Central memory CD8-positive, alpha-beta T cell (primary cell): ENCODE measurements around the gene MYH3.

Experiments
- ATAC-seq: fragments of 150-1000 bp; cut with Tn5 transposase; replicated peaks from 2 replicates; pipeline ENCODE4 v1.10.0; 2022; ENCODE audit warnings: mild to moderate bottlenecking, moderate FRiP score, moderate number of reproducible peaks; ENCODE audit not compliant: poor library complexity, severe bottlenecking; ENCODE audit errors: extremely low read depth
- DNase-seq, 2 donors: peaks; one replicate each; pipeline ENCODE4 v3.0.0; 2021; ENCODE audit warnings: low spot score in 2 of 2
- H3K27ac Mint-ChIP-seq: one replicate; pipeline ENCODE4 v1.8.0; 2022; ENCODE audit warnings: low read depth, mild to moderate bottlenecking, moderate library complexity, mixed read lengths
- H3K27me3 Mint-ChIP-seq: one replicate; pipeline ENCODE4 v1.8.0; 2022; ENCODE audit warnings: mixed read lengths
- H3K36me3 Mint-ChIP-seq: one replicate; pipeline ENCODE4 v1.8.0; 2022; ENCODE audit warnings: mild to moderate bottlenecking, moderate library complexity, mixed read lengths; ENCODE audit not compliant: insufficient read depth
- H3K4me1 Mint-ChIP-seq: one replicate; pipeline ENCODE4 v1.8.0; 2022; ENCODE audit warnings: mixed read lengths
- H3K4me3 Mint-ChIP-seq: one replicate; pipeline ENCODE4 v1.8.0; 2022; ENCODE audit warnings: mild to moderate bottlenecking, moderate library complexity, mixed read lengths
- H3K9me3 Mint-ChIP-seq: one replicate; pipeline ENCODE4 v1.8.0; 2022; ENCODE audit warnings: mixed read lengths

The MYH3 gene

GRCh38 chr17:10621397-10621796 lies 35.7 kb downstream of the MYH3 start:
- no peak for ATAC-seq
- Mint-ChIP-seq H3K36me3 (no peaks in the 10 kb centered on the region), H3K9me3 (no peaks in the 10 kb centered on the region), H3K27ac (no peak overlapping the region), H3K4me1 (peaks cover 5% of the 10 kb centered on the region), H3K4me3 (no peak overlapping the region), H3K27me3 (peaks cover 18% of the 10 kb centered on the region)
- no peak for DNase-seq

GRCh38 chr17:10620823-10621222 lies 36.3 kb downstream of the MYH3 start:
- Mint-ChIP-seq H3K4me1 (peaks cover 5% of the 10 kb centered on the region), H3K36me3 (no peaks in the 10 kb centered on the region), H3K27me3 (peaks cover 18% of the 10 kb centered on the region), H3K9me3 (no peaks in the 10 kb centered on the region), H3K4me3 (no peak overlapping the region), H3K27ac (no peak overlapping the region)
- DNase-seq, result no peak
- ATAC-seq, result no peak

GRCh38 chr17:10618202-10618635 lies 38.9 kb downstream of the MYH3 start:
- no peak overlapping the region for H3K27ac Mint-ChIP-seq
- no peaks in the 10 kb centered on the region for H3K36me3 Mint-ChIP-seq

GRCh38 chr17:10617120-10617505 lies 40.0 kb downstream of the MYH3 start:
- H3K4me3 Mint-ChIP-seq, result no peak overlapping the region
- ATAC-seq (no peak), DNase-seq (no peak)
- H3K27me3 Mint-ChIP-seq, result peaks cover 20% of the 10 kb centered on the region
- no peak overlapping the region for H3K27ac Mint-ChIP-seq
- no peaks in the 10 kb centered on the region for H3K9me3 Mint-ChIP-seq
- H3K4me1 Mint-ChIP-seq, result peaks cover 5% of the 10 kb centered on the region
- no peaks in the 10 kb centered on the region for H3K36me3 Mint-ChIP-seq

More at GRCh38 chr17:10618202-10618635, 38.9 kb downstream of the MYH3 start:
- Mint-ChIP-seq H3K9me3 (no peaks in the 10 kb centered on the region), H3K27me3 (peaks cover 19% of the 10 kb centered on the region), H3K4me3 (no peak overlapping the region), H3K4me1 (peaks cover 5% of the 10 kb centered on the region)
- ATAC-seq, result peak; percentile 78
- peak; percentile 40 to 42 for DNase-seq

- peak; percentile 36 for ATAC-seq
- Mint-ChIP-seq H3K4me1 (peaks cover 5% of the 10 kb centered on the region), H3K36me3 (no peaks in the 10 kb centered on the region), H3K27ac (no peak overlapping the region), H3K27me3 (peaks cover 16% of the 10 kb centered on the region), H3K4me3 (no peak overlapping the region), H3K9me3 (no peaks in the 10 kb centered on the region)
- peak; percentile 41 to 61 for DNase-seq
Measured at GRCh38 chr17:10616502-10617119, 40.5 kb downstream of the MYH3 start.

GRCh38 chr17:10614536-10615155 lies 42.5 kb downstream of the MYH3 start:
- Mint-ChIP-seq H3K36me3 (no peaks in the 10 kb centered on the region), H3K27ac (no peak overlapping the region), H3K9me3 (no peaks in the 10 kb centered on the region), H3K4me3 (no peak overlapping the region), H3K27me3 (peaks cover 29% of the 10 kb centered on the region), H3K4me1 (peaks cover 5% of the 10 kb centered on the region)
- ATAC-seq (no peak), DNase-seq (no peak)

- ATAC-seq, result no peak
Measured at GRCh38 chr17:10613775-10614513, 43.2 kb downstream of the MYH3 start.

GRCh38 chr17:10612957-10613744 lies 44.0 kb downstream of the MYH3 start:
- no peak for ATAC-seq
- Mint-ChIP-seq H3K4me1 (peaks cover 2% of the 10 kb centered on the region), H3K4me3 (no peak overlapping the region), H3K27me3 (peaks cover 32% of the 10 kb centered on the region), H3K9me3 (no peaks in the 10 kb centered on the region), H3K36me3 (no peaks in the 10 kb centered on the region), H3K27ac (no peak overlapping the region)
- no peak for DNase-seq

More at GRCh38 chr17:10613775-10614513, 43.2 kb downstream of the MYH3 start:
- peaks cover 5% of the 10 kb centered on the region for H3K4me1 Mint-ChIP-seq
- H3K4me3 Mint-ChIP-seq, result no peak overlapping the region
- no peaks in the 10 kb centered on the region for H3K9me3 Mint-ChIP-seq
- H3K27ac Mint-ChIP-seq, result no peak overlapping the region
- peaks cover 32% of the 10 kb centered on the region for H3K27me3 Mint-ChIP-seq
- no peaks in the 10 kb centered on the region for H3K36me3 Mint-ChIP-seq
- DNase-seq, result no peak

- H3K4me3 Mint-ChIP-seq, result no peak overlapping the region
- no peaks in the 10 kb centered on the region for H3K36me3 Mint-ChIP-seq
- ATAC-seq (no peak), DNase-seq (no peak)
- H3K27me3 Mint-ChIP-seq, result peaks cover 32% of the 10 kb centered on the region
- H3K4me1 Mint-ChIP-seq, result no peaks in the 10 kb centered on the region
- no peak overlapping the region for H3K27ac Mint-ChIP-seq
- no peaks in the 10 kb centered on the region for H3K9me3 Mint-ChIP-seq
Measured at GRCh38 chr17:10610884-10611283, 46.2 kb downstream of the MYH3 start.

GRCh38 chr17:10608244-10608643 lies 48.9 kb downstream of the MYH3 start:
- no peaks in the 10 kb centered on the region for H3K9me3 Mint-ChIP-seq
- no peak for ATAC-seq
- peaks cover 21% of the 10 kb centered on the region for H3K27me3 Mint-ChIP-seq
- no peak overlapping the region for H3K4me3 Mint-ChIP-seq
- no peaks in the 10 kb centered on the region for H3K4me1 Mint-ChIP-seq
- no peak for DNase-seq
- H3K36me3 Mint-ChIP-seq, result no peaks in the 10 kb centered on the region
- H3K27ac Mint-ChIP-seq, result no peak overlapping the region

GRCh38 chr17:10606110-10606509 lies 51.0 kb downstream of the MYH3 start:
- ATAC-seq, result no peak
- Mint-ChIP-seq H3K27me3 (peaks cover 17% of the 10 kb centered on the region), H3K9me3 (no peaks in the 10 kb centered on the region), H3K4me1 (no peaks in the 10 kb centered on the region), H3K36me3 (no peaks in the 10 kb centered on the region), H3K4me3 (no peak overlapping the region), H3K27ac (no peak overlapping the region)
- DNase-seq, result no peak

GRCh38 chr17:10605221-10605783 lies 51.8 kb downstream of the MYH3 start:
- DNase-seq, result no peak
- Mint-ChIP-seq H3K27me3 (peaks cover 9% of the 10 kb centered on the region), H3K4me3 (no peak overlapping the region), H3K27ac (no peak overlapping the region), H3K4me1 (no peaks in the 10 kb centered on the region), H3K36me3 (no peaks in the 10 kb centered on the region), H3K9me3 (no peaks in the 10 kb centered on the region)
- no peak for ATAC-seq
